ENCODE results near the gene SCYL3. TPM values are rescaled to one million over a fixed set of nuclear protein-coding genes. Genes with fewer than 3 reads are reported as not detected.
A peak's percentile ranks its signal among the peaks of the same experiment; 100 is the strongest.

Gene SCYL3, protein sequence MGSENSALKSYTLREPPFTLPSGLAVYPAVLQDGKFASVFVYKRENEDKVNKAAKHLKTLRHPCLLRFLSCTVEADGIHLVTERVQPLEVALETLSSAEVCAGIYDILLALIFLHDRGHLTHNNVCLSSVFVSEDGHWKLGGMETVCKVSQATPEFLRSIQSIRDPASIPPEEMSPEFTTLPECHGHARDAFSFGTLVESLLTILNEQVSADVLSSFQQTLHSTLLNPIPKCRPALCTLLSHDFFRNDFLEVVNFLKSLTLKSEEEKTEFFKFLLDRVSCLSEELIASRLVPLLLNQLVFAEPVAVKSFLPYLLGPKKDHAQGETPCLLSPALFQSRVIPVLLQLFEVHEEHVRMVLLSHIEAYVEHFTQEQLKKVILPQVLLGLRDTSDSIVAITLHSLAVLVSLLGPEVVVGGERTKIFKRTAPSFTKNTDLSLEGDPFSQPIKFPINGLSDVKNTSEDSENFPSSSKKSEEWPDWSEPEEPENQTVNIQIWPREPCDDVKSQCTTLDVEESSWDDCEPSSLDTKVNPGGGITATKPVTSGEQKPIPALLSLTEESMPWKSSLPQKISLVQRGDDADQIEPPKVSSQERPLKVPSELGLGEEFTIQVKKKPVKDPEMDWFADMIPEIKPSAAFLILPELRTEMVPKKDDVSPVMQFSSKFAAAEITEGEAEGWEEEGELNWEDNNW
- 1 to 10 TPM; 7.0 to 7.3 TPM for total RNA-seq

DNA sequence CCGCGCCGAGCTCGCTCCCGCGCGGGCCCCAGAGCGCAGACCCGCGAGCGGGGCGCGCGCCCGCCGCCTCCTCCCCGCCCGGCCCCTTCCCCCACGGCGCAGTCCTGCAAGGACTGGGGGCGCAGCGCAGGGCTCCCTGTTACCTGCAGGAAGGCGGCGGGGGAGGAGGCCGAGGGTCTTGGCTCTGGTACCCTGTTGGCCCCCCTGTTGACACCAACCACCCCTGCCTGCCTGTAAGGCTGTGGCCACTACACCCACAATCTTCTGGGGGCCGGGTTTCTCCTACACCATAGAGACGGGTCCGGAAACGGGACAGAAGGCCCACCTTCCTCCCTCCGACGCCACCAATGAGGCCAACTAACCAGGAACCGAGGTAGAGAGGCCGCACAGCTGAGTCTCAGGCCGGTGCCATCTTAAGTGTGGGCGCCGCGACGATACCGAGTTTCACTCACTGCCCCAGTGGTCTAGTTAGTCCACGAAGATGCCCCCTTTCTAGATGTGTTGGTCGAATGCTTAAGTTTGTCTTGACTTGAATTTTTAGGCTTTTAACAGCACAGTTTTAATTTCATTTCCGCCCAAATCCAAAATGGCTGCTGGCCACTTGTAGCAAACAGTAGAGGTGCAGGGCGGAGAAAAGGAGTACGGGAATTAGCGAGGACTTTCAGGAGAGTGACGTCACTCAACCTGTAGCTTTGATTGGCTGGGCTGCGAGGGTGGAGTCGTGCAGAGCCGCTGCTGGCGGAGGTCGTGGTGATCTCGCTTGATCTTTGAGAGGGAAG, at the start of gene SCYL3:
Gene SCYL3, minus strand, starts transcription at position 252 of the 779 bp plus-strand sequence. CDS start 5,056 bp downstream, outside the sequence.
- peak; percentile 92 to 98 (median 94) for DNase-seq
- Histone ChIP-seq H3K36me3 (replicated peaks in 1 of 2; ENCODE audit: insufficient read depth in 1 of 2, low read depth in 2 of 2) (no peaks in the 10 kb centered on the region), H3K9me3 (no peaks in the 10 kb centered on the region), H3K27ac (peak within 1 kb of the TSS; percentile 98 to 99 (median 98)), H3K27me3 (no peaks in the 10 kb centered on the region), H3K4me1 (peaks cover 45% of the 10 kb centered on the region), H3K4me3 (peak within 1 kb of the TSS; percentile 74 to 77)
- intact Hi-C loops (cut with DNase I), result no loop called here
- ATAC-seq, result peak; percentile 94
- TF ChIP-seq POLR2A (IDR thresholded peaks at IDR 0.05), result peak; percentile 77 to 95 (median 92)
- TF ChIP-seq, protein P1, sequence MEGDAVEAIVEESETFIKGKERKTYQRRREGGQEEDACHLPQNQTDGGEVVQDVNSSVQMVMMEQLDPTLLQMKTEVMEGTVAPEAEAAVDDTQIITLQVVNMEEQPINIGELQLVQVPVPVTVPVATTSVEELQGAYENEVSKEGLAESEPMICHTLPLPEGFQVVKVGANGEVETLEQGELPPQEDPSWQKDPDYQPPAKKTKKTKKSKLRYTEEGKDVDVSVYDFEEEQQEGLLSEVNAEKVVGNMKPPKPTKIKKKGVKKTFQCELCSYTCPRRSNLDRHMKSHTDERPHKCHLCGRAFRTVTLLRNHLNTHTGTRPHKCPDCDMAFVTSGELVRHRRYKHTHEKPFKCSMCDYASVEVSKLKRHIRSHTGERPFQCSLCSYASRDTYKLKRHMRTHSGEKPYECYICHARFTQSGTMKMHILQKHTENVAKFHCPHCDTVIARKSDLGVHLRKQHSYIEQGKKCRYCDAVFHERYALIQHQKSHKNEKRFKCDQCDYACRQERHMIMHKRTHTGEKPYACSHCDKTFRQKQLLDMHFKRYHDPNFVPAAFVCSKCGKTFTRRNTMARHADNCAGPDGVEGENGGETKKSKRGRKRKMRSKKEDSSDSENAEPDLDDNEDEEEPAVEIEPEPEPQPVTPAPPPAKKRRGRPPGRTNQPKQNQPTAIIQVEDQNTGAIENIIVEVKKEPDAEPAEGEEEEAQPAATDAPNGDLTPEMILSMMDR (IDR thresholded peaks at IDR 0.05), result peak in 2 of 7 experiments; percentile 1 to 11
- 0 to 1% methylated on average over 49 to 50 of the region's 52 CpGs for WGBS, 2 donors

DNA sequence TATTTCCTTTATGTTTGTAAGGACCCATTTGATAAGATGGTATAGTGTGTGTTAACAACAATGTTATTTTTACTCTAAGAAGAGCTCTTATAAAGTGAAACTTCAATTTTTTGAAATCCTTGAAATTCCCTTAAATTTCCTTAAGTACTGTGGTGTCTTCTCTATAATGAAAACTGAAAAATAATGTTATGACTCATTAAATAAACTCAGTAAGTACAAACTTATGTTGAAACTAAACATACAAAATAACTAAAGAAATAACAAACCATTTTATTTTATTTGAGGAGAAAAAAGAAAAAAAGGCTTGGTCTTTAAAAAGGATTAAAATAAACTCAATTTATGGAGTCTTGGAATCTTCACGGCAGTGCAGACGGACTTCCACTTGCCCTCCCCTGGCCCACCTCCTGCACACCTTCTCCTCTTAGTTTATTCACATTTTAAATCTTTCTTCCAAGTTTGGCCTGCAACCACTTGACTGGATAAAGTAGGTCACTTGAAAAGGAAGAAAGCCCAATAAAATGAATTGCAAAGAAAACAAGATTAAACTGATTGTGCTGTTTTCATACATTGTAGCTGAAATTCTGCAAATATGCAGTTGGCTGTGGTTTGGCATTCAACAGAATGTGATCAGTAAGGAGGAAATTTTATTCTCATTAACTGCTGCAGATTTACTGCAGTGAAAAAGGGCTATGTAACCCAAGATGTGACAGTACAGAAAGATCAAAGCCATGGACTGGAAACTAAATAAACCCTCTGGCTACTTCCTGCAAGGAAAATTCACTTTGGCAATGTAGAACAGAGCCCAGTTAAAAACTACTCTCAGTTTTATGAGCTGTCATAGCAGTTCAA, 48.5 kb upstream of the SCYL3 start:
- H3K4me3 ChIP-seq, result no peak overlapping the region
- H3K27ac ChIP-seq, result no peak overlapping the region
- no peaks in the 10 kb centered on the region for H3K9me3 ChIP-seq
- H3K27me3 ChIP-seq, result no peaks in the 10 kb centered on the region
- TF ChIP-seq, protein P1 (IDR thresholded peaks at IDR 0.05), result no peak
- no peak for TF ChIP-seq POLR2A (IDR thresholded peaks at IDR 0.05)
- no peaks in the 10 kb centered on the region for H3K36me3 ChIP-seq (replicated peaks in 1 of 2; ENCODE audit: insufficient read depth in 1 of 2, low read depth in 2 of 2)
- DNase-seq (no peak), ATAC-seq (no peak)
- WGBS, 2 donors, result 82 to 85% methylated on average over 2 of the region's 2 CpGs
- H3K4me1 ChIP-seq, result no peaks in the 10 kb centered on the region
- intact Hi-C loops (cut with DNase I), result no loop called here

DNA sequence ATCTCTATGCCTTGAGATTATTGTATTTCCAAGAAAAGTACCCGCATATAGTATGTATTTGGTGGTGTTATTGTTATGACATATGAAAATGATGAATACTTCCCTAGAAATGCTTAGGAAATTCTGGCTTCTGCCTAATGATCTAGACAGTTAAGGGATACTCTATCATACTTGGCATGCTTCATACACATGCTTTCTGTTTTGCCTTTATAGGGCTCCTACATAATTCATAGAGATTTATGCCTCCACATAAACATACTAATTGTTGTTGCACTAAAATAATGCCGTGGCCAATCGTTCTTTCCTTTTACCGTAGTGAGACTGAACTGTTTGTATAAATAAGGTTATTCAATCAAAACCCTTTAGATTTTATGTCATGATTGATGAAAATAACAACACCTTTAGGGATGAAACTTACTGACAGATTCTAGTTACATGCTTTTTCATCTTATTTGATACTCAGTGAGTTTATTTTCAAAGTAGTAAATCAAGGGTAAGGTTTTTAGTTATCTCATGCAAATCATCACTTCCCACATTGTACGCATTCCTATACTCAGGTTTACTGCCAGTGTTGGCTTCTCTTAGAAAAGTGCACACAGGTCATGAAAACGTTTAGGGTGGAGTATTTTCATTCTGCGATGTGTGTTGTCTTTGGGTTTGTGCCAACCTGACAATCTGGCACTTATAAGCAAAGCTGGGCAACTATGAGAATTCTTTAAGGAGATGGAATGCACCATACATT, 40.5 kb upstream of the SCYL3 start:
- DNase-seq, result no peak
- intact Hi-C loops (cut with DNase I), result no loop called here
- ATAC-seq, result no peak
- no peak for TF ChIP-seq POLR2A (IDR thresholded peaks at IDR 0.05)
- TF ChIP-seq, protein P1 (IDR thresholded peaks at IDR 0.05), result no peak
- no peaks in the 10 kb centered on the region for H3K27me3 ChIP-seq
- no peak overlapping the region for H3K4me3 ChIP-seq
- H3K9me3 ChIP-seq, result no peaks in the 10 kb centered on the region
- no peaks in the 10 kb centered on the region for H3K4me1 ChIP-seq
- H3K27ac ChIP-seq, result no peak overlapping the region
- 53% methylated on average over 7 of the region's 7 CpGs for WGBS, 2 donors
- H3K36me3 ChIP-seq (replicated peaks in 1 of 2; ENCODE audit: insufficient read depth in 1 of 2, low read depth in 2 of 2), result no peaks in the 10 kb centered on the region

DNA sequence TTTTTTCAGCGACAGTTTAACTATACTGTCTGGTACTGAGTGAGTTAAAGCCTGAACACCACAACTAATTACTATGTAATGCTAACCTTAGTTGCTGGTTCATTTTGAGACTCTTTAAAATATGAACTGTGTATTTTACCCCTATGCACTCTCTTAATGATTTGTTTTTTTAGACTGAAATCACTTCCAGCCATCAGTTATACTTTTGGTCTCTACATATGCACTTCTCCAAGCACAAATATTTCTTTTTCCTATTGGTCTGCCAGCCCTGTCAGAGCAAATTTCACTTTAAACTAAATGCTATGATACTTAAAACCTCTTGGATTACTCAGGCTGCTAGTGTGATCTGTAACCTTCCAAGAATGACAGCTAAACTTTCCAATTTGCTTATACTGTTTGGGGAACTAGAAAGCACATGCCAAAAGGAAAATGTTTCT, 38.1 kb upstream of the SCYL3 start:
- Histone ChIP-seq H3K4me3 (no peak overlapping the region), H3K4me1 (no peaks in the 10 kb centered on the region), H3K27me3 (no peaks in the 10 kb centered on the region), H3K27ac (no peak overlapping the region), H3K36me3 (replicated peaks in 1 of 2; ENCODE audit: insufficient read depth in 1 of 2, low read depth in 2 of 2) (no peaks in the 10 kb centered on the region), H3K9me3 (no peaks in the 10 kb centered on the region)
- 85 to 88% methylated on average over 1 of the region's 1 CpG for WGBS, 2 donors
- intact Hi-C loops (cut with DNase I), result no loop called here
- ATAC-seq (no peak), DNase-seq (no peak)
- TF ChIP-seq POLR2A (IDR thresholded peaks at IDR 0.05), result no peak
- TF ChIP-seq, protein P1 (IDR thresholded peaks at IDR 0.05), result no peak
